ENCODE results near the gene IL21R. TPM values are rescaled to one million over a fixed set of nuclear protein-coding genes. Genes with fewer than 3 reads are reported as not detected.

The IL21R gene
- total RNA-seq, 1 donor from 2014 or later: 167 TPM

DNA sequence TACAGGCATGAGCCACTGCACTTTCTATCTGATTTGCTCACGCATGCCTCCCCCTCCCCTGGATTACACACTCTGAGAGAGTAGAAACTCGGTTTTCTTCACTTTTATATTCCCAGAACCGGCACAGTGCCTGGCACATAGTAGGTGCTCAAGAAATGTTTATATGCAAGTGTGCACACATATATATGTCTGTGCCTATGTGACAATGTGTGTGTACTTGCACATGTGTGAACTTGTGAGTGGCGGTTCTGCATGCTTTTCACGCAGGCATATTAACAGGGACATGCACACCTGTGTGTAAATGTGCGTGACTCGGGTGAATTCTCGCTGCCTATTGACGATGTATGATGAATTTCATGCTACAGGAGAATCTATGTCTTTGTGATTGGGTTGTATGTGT is 22.1 kb upstream of the IL21R start:
- peaks cover 76% of the 10 kb centered on the region for H3K4me1 Mint-ChIP-seq
- no peak overlapping the region for H3K27ac Mint-ChIP-seq
- DNase-seq (no peak), ATAC-seq (ENCODE audit: low read depth) (no peak)
- peaks cover 5% of the 10 kb centered on the region for H3K36me3 Mint-ChIP-seq (ENCODE audit: low read depth)
- ChIA-PET CTCF (no interaction called here), POLR2A (interaction anchor here (3.3 to 28.2 kb wide), 3 partner anchors 12 to 71 kb away, joined by 33 to 1103 read pairs (median 81); partner anchors contain the start of gene IL21R)
- TF ChIP-seq, protein P1, sequence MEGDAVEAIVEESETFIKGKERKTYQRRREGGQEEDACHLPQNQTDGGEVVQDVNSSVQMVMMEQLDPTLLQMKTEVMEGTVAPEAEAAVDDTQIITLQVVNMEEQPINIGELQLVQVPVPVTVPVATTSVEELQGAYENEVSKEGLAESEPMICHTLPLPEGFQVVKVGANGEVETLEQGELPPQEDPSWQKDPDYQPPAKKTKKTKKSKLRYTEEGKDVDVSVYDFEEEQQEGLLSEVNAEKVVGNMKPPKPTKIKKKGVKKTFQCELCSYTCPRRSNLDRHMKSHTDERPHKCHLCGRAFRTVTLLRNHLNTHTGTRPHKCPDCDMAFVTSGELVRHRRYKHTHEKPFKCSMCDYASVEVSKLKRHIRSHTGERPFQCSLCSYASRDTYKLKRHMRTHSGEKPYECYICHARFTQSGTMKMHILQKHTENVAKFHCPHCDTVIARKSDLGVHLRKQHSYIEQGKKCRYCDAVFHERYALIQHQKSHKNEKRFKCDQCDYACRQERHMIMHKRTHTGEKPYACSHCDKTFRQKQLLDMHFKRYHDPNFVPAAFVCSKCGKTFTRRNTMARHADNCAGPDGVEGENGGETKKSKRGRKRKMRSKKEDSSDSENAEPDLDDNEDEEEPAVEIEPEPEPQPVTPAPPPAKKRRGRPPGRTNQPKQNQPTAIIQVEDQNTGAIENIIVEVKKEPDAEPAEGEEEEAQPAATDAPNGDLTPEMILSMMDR (IDR thresholded peaks at IDR 0.05): no peak
- H3K4me3 Mint-ChIP-seq: no peak overlapping the region
- intact Hi-C loops (cut with micrococcal nuclease): no loop called here
- H3K27me3 Mint-ChIP-seq: no peaks in the 10 kb centered on the region
- peaks cover 9% of the 10 kb centered on the region for H3K9me3 Mint-ChIP-seq

DNA sequence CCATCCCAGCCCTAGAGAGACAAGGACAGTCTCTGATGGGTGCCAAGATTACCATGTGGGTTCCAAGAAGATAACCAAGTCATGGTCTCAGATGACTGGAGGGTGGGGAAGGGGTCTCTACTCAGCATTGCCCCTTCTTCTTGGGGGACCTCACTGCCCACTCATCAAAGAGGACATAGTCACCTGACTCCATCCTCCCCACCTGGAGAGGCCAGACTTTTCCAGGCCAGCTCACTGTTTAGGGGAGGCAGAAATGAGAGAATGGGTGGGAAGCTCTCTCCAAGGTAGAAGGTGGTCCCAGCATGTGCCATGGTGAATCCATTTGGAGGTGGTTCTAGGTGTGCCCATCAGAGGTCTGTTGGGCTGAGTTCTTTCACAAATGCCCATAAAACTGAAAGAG is 20.7 kb upstream of the IL21R start:
- ATAC-seq (ENCODE audit: low read depth) (no peak), DNase-seq (no peak)
- peaks cover 9% of the 10 kb centered on the region for H3K9me3 Mint-ChIP-seq
- intact Hi-C loops (cut with micrococcal nuclease): no loop called here
- TF ChIP-seq, protein P1 (IDR thresholded peaks at IDR 0.05): no peak
- POLR2A ChIA-PET: interaction anchor here (0.6 to 28.2 kb wide), 3 partner anchors 13 to 21 kb away, joined by 3 to 1103 read pairs (median 81); partner anchors contain the start of gene IL21R
- no peak overlapping the region for H3K4me3 Mint-ChIP-seq
- H3K4me1 Mint-ChIP-seq: peaks cover 74% of the 10 kb centered on the region
- no peaks in the 10 kb centered on the region for H3K27me3 Mint-ChIP-seq
- peak overlapping the region; percentile 8 for H3K27ac Mint-ChIP-seq
- H3K36me3 Mint-ChIP-seq (ENCODE audit: low read depth): peaks cover 5% of the 10 kb centered on the region
- CTCF ChIA-PET: interaction anchor here (1.2 kb wide), 1 partner anchor 21 kb away, joined by 3 read pairs; the partner anchor contains the start of gene IL21R

DNA sequence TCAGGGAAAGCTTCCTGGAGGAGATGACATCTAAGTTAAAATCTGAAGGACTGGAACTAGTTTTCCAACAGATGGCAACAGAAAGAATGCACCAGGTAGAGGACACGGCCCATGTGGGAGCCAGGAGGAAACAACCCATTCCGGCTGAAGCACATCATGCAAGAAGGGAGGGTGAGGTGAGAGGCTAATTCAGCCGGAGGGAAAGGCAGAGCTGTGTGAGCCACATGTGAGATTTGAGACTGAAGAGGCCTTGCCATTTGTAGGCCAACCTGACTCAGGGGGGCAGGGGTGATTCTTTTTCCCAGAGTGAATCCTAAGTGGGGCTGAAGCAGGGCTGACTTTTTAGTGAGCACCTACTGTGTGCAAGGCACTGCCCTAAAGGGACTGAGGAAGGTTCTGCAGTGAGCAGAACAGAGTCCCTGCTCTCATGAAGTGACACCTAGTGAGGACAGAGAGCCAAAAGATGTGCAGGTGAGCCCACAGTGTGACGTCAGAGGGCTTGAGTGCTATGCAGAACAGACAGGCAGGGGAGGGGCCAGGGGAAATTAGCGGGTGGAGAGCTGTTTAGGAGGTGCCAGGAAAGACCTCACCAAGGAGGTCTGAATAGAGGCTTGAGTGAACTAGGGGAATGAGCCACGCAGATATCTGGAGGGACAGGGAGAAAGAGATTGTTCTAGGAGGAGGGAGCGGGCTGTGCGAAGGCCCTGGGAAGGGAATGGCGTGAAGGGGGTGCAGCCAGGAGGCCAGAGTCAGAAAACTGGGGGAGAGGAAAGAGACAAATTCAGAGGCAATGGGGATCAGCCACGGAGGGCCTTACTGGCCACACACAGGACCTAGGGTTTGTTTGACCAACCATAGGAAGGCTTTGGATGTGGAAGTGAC is 19.8 kb upstream of the IL21R start:
- Mint-ChIP-seq H3K27me3 (no peaks in the 10 kb centered on the region), H3K9me3 (peaks cover 9% of the 10 kb centered on the region), H3K4me1 (peaks cover 66% of the 10 kb centered on the region), H3K27ac (peak overlapping the region; percentile 25), H3K36me3 (ENCODE audit: low read depth) (peaks cover 5% of the 10 kb centered on the region), H3K4me3 (no peak overlapping the region)
- intact Hi-C loops (cut with micrococcal nuclease): no loop called here
- DNase-seq (no peak), ATAC-seq (ENCODE audit: low read depth) (no peak)
- ChIA-PET CTCF (interaction anchor here (0.6 to 1.2 kb wide), 2 partner anchors 20 to 932 kb away, joined by 3 to 5 read pairs; partner anchors contain the start of gene IL21R), POLR2A (interaction anchor here (0.6 to 28.2 kb wide), 3 partner anchors 12 to 20 kb away, joined by 3 to 1103 read pairs (median 81); partner anchors contain the start of gene IL21R)
- TF ChIP-seq, protein P1 (IDR thresholded peaks at IDR 0.05): no peak

DNA sequence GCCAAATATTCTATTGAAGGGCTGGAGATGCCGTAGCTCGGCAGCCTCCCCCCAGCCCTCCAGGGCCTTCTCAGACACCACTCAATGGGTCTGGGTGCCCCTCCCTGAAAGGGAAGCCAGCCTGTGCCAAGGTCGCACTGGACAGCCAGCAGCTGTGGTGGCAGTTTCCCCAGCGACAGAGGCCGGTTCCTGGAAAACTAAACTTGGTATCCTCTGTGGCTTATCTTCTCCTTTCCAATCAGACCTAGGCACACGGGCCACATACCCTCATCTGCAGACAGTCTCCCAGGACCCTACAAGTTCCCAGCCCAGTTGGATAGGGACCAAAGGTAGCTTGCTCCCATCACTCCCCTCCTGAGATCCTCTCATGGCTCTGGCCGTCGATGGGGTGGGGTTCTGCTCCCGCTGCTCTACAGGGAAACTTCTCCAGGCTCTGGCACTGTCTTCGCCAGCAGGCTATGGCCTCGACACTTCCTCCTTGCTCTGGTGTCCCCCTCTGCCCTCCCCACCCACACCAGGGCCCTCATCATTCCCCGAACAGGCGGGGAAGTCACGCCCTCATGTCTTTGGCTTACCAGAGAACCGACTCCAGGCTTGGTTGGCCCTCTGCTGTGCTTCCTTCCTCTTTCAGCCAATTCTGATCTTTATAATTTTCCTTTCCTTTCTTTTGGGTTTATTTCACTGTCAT is 18.3 kb upstream of the IL21R start:
- TF ChIP-seq, protein P1 (IDR thresholded peaks at IDR 0.05): no peak
- Mint-ChIP-seq H3K4me1 (peaks cover 55% of the 10 kb centered on the region), H3K9me3 (peaks cover 9% of the 10 kb centered on the region), H3K27ac (peak overlapping the region; percentile 79), H3K36me3 (ENCODE audit: low read depth) (peaks cover 5% of the 10 kb centered on the region), H3K4me3 (peak overlapping the region; percentile 42), H3K27me3 (no peaks in the 10 kb centered on the region)
- POLR2A ChIA-PET: interaction anchor here (0.8 to 28.2 kb wide), 5 partner anchors 8 to 18 kb away, joined by 3 to 1103 read pairs (median 5); partner anchors contain the start of gene IL21R
- CTCF ChIA-PET: no interaction called here
- intact Hi-C loops (cut with micrococcal nuclease): no loop called here
- peak; percentile 78 for ATAC-seq (ENCODE audit: low read depth)
- DNase-seq: no peak
